PC-3 (cell line): Measurements from ENCODE around the gene ADAMTSL2. TPM values are rescaled to one million over a fixed set of nuclear protein-coding genes. Genes with fewer than 3 reads are reported as not detected.

ENCODE experiments used
- ATAC-seq: fragments of 200-7000 bp; cut with Tn5 transposase; 2 replicates; pipeline ENCODE4 v1.9.1; 2020; ENCODE audit warnings: mild to moderate bottlenecking, moderate library complexity
- BruUV-seq: library from RNA; stranded (reverse); fragments of 400-500 nt; replicated peaks from 2 replicates; lab custom pipeline; 2021; lab: Mats Ljungman, UMichigan
- CTCF ChIA-PET: fragments of 300-600 bp; sonication (Branson Sonifier 250); formaldehyde crosslinking; loops from one replicate; lab custom pipeline; 2022; ENCODE audit warnings: antibody characterized with exemption; lab: Charles Lee
- POLR2A ChIA-PET: fragments of 300-600 bp; sonication (Branson Sonifier 250); formaldehyde crosslinking; loops from one replicate; lab custom pipeline; 2022; ENCODE audit warnings: antibody characterized with exemption; ENCODE audit not compliant: unreplicated experiment; lab: Charles Lee
- DNase-seq: peaks from one replicate; pipeline ENCODE4 v3.0.0-alpha.2; 2015
- H2AFZ ChIP-seq: fragments of 300-600 bp; sonication (generic); 2 replicates; pipeline ENCODE4 v1.6.0; 2016; ENCODE audit warnings: antibody characterized with exemption, low read length
- H3F3A ChIP-seq: fragments of 300-600 bp; sonication (generic); one replicate; pipeline ENCODE4 v1.6.0; 2017; ENCODE audit warnings: antibody characterized with exemption, low read length, control low read depth, mild to moderate bottlenecking; ENCODE audit not compliant: unreplicated experiment
- H3K27ac ChIP-seq: fragments of 300-600 bp; sonication (generic); 2 replicates; pipeline ENCODE4 v1.5.1; 2016; ENCODE audit warnings: mild to moderate bottlenecking, low read length
- H3K27me3 ChIP-seq: fragments of 300-600 bp; sonication (generic); 2 replicates; pipeline ENCODE4 v1.6.1; 2016; ENCODE audit warnings: low read length, mixed read lengths
- H3K36me3 ChIP-seq: fragments of 300-600 bp; sonication (generic); 2 replicates; pipeline ENCODE4 v1.6.1; 2016; ENCODE audit warnings: low read depth, mixed run types, low read length, mixed read lengths
- H3K4me1 ChIP-seq: fragments of 300-600 bp; sonication (generic); 2 replicates; pipeline ENCODE4 v1.5.1; 2016; ENCODE audit warnings: low read length; ENCODE audit not compliant: insufficient read depth
- H3K4me2 ChIP-seq: fragments of 300-600 bp; sonication (generic); 2 replicates; pipeline ENCODE4 v1.6.0; 2016; ENCODE audit warnings: low read length
- H3K4me3 ChIP-seq: fragments of 300-600 bp; sonication (generic); 2 replicates; pipeline ENCODE4 v1.5.1; 2016; ENCODE audit warnings: mild to moderate bottlenecking, low read length, mixed read lengths
- H3K79me2 ChIP-seq: fragments of 300-600 bp; sonication (generic); 2 replicates; pipeline ENCODE4 v1.6.1; 2017; ENCODE audit warnings: low read length, mixed read lengths
- H3K9ac ChIP-seq: fragments of 300-600 bp; sonication (generic); 2 replicates; pipeline ENCODE4 v1.6.0; 2016; ENCODE audit warnings: mild to moderate bottlenecking, low read length
- H3K9me2 ChIP-seq: fragments of 300-600 bp; sonication (generic); replicated peaks from 2 replicates; pipeline ENCODE4 v1.6.1; 2016; ENCODE audit warnings: mixed run types, low read length, mixed read lengths
- H3K9me3 ChIP-seq: fragments of 300-600 bp; sonication (generic); 2 replicates; pipeline ENCODE4 v1.6.1; 2016; ENCODE audit warnings: low read length, mixed read lengths
- H4K20me1 ChIP-seq: fragments of 300-600 bp; sonication (generic); 2 replicates; pipeline ENCODE4 v1.6.1; 2016; ENCODE audit warnings: low read length, mixed read lengths
- CTCF ChIP-seq: fragments of 300-600 bp; sonication (generic); conservative IDR thresholded peaks from 2 replicates; pipeline ENCODE4 v1.5.1; 2017; ENCODE audit warnings: antibody characterized with exemption, low read depth, mild to moderate bottlenecking, low read length
- EZH2 ChIP-seq: fragments of 300-600 bp; sonication (generic); IDR thresholded peaks from one replicate; pipeline ENCODE4 v1.6.1; 2017; ENCODE audit warnings: antibody characterized with exemption, mild to moderate bottlenecking, low read length; ENCODE audit not compliant: unreplicated experiment
- EZH2phosphoT487 ChIP-seq: fragments of 300-600 bp; sonication (generic); IDR thresholded peaks from 2 replicates; pipeline ENCODE4 v1.6.1; 2018; ENCODE audit warnings: mild to moderate bottlenecking, antibody characterized with exemption, low read length, borderline replicate concordance
- intact Hi-C: fragments of 100-400 bp; cut with micrococcal nuclease; formaldehyde crosslinking; loops from 2 replicates; pipeline ENCODE4 v1.9.0; 2023
- total RNA-seq: library from RNA; depleted of rRNA; stranded (reverse); fragments of >200 nt; gene quantifications from 2 replicates; pipeline ENCODE4 v1.2.3, GENCODE V29; 2014

Gene ADAMTSL2
- total RNA-seq, 1 experiment from 2014 or later = not detected

GRCh38 chr9:133512253-133513213 is 22.0 kb upstream of the ADAMTSL2 start:
- Histone ChIP-seq H3K9me3 (no peaks in the 10 kb centered on the region), H3F3A (no peaks in the 10 kb centered on the region), H3K9ac (no peak overlapping the region), H3K79me2 (no peaks in the 10 kb centered on the region), H3K27me3 (no peaks in the 10 kb centered on the region), H4K20me1 (no peaks in the 10 kb centered on the region), H3K4me3 (no peak overlapping the region), H3K36me3 (no peaks in the 10 kb centered on the region), H3K9me2 (no peaks in the 10 kb centered on the region), H2AFZ (no peak overlapping the region), H3K4me1 (peaks cover 17% of the 10 kb centered on the region), H3K4me2 (no peak overlapping the region), H3K27ac (no peak overlapping the region)
- no TSS peak for BruUV-seq
- CTCF ChIA-PET = no interaction called here
- no peak for DNase-seq
- POLR2A ChIA-PET = no interaction called here
- intact Hi-C loops = no loop called here
- no peak for TF ChIP-seq EZH2
- no peak for TF ChIP-seq CTCF
- no peak for TF ChIP-seq EZH2phosphoT487
- no peak for ATAC-seq

GRCh38 chr9:133513214-133514100 is 21.0 kb upstream of the ADAMTSL2 start:
- no peaks in the 10 kb centered on the region for H4K20me1 ChIP-seq
- no peaks in the 10 kb centered on the region for H3K27me3 ChIP-seq
- no peak for DNase-seq
- TF ChIP-seq EZH2 = no peak
- no peak for TF ChIP-seq EZH2phosphoT487
- TF ChIP-seq CTCF = no peak
- ChIA-PET CTCF (no interaction called here), POLR2A (no interaction called here)
- peaks cover 17% of the 10 kb centered on the region for H3K4me1 ChIP-seq
- H3K4me2 ChIP-seq = no peak overlapping the region
- no peak overlapping the region for H3K4me3 ChIP-seq
- H3K27ac ChIP-seq = no peak overlapping the region
- H3K9me2 ChIP-seq = no peaks in the 10 kb centered on the region
- no peaks in the 10 kb centered on the region for H3F3A ChIP-seq
- H3K9me3 ChIP-seq = no peaks in the 10 kb centered on the region
- no peaks in the 10 kb centered on the region for H3K36me3 ChIP-seq
- intact Hi-C loops = no loop called here
- no peak overlapping the region for H2AFZ ChIP-seq
- no peak for ATAC-seq
- no TSS peak for BruUV-seq
- no peak overlapping the region for H3K9ac ChIP-seq
- H3K79me2 ChIP-seq = no peaks in the 10 kb centered on the region
